H1 (cell line): ENCODE measurements around the gene TMEM144. TPM values are rescaled to one million over a fixed set of nuclear protein-coding genes. Genes with fewer than 3 reads are reported as not detected.
A peak's percentile ranks its signal among the peaks of the same experiment; 100 is the strongest.

Source experiments
- CTCF ChIA-PET: fragments of 300-600 bp; sonication (Branson Sonifier 250); formaldehyde crosslinking; loops from one replicate; lab custom pipeline; 2021; ENCODE audit not compliant: partially characterized antibody; lab: Charles Lee
- POLR2A ChIA-PET: fragments of 300-600 bp; sonication (Branson Sonifier 250); formaldehyde crosslinking; loops from one replicate; lab custom pipeline; 2021; ENCODE audit warnings: inconsistent platforms; ENCODE audit not compliant: partially characterized antibody; lab: Charles Lee
- DNase-seq, 2 experiments: peaks; one replicate each; pipeline versions ENCODE4 v3.0.0 to v3.0.0-alpha.2; 2010 to 2022; ENCODE audit warnings: low spot score in 2 of 2, low read depth in 1 of 2, mixed read lengths in 1 of 2
- FAIRE-seq: peaks from 2 replicates; lab custom pipeline; 2011; peaks lifted over from hg19 to GRCh38; lab: Jason Lieb, UNC
- H2AFZ ChIP-seq: 2 replicates; pipeline ENCODE4 v1.8.1; 2012; ENCODE audit warnings: low read length, inconsistent platforms
- H2AK5ac ChIP-seq: 2 replicates; pipeline ENCODE4 v1.6.1; 2013; ENCODE audit warnings: low read depth, low read length
- H2BK120ac ChIP-seq: replicated peaks from 2 replicates; pipeline ENCODE3; 2013; ENCODE audit warnings: low read depth, low read length, inconsistent platforms
- H2BK12ac ChIP-seq: 2 replicates; pipeline ENCODE4 v1.6.1; 2013; ENCODE audit warnings: low read depth, low read length
- H2BK15ac ChIP-seq: 2 replicates; pipeline ENCODE4 v1.6.1; 2013; ENCODE audit warnings: low read length
- H2BK20ac ChIP-seq: 2 replicates; pipeline ENCODE4 v1.6.1; 2013; ENCODE audit warnings: low read length
- H2BK5ac ChIP-seq: 2 replicates; pipeline ENCODE4 v1.6.1; 2013; ENCODE audit warnings: low read depth, low read length
- H3K14ac ChIP-seq: 2 replicates; pipeline ENCODE4 v1.6.1; 2013; ENCODE audit warnings: inconsistent platforms; ENCODE audit not compliant: insufficient read length
- H3K18ac ChIP-seq: 2 replicates; pipeline ENCODE4 v1.6.1; 2013; ENCODE audit warnings: low read length; ENCODE audit errors: extremely low read depth
- H3K23ac ChIP-seq: 2 replicates; pipeline ENCODE4 v1.6.1; 2013; ENCODE audit warnings: inconsistent platforms; ENCODE audit not compliant: insufficient read length
- H3K23me2 ChIP-seq: 2 replicates; pipeline ENCODE4 v1.6.1; 2013; ENCODE audit warnings: low read depth, low read length
- H3K27ac ChIP-seq: 2 replicates; pipeline ENCODE4 v1.6.1; 2011; ENCODE audit warnings: low read depth, low read length, inconsistent platforms
- H3K27me3 ChIP-seq, 4 experiments: replicated peaks in 1 of 4; 1 replicate in 1 of 4; 2 replicates in 3 of 4; pipeline versions ENCODE4 v1.6.1 to v1.8.1; 2011 to 2013; ENCODE audit warnings: low read length in 3 of 4, mild to moderate bottlenecking in 3 of 4, inconsistent platforms in 2 of 4, mixed read lengths in 2 of 4, moderate library complexity in 1 of 4; ENCODE audit not compliant: control insufficient read depth in 3 of 4, insufficient read depth in 3 of 4; ENCODE audit errors: extremely low read depth in 1 of 4
- H3K36me3 ChIP-seq, 4 experiments: 2 replicates each; pipeline versions ENCODE4 v1.6.1 to v1.8.1; 2011 to 2013; ENCODE audit warnings: mild to moderate bottlenecking in 4 of 4, low read length in 3 of 4, moderate library complexity in 2 of 4, control low read depth in 1 of 4, inconsistent platforms in 1 of 4; ENCODE audit not compliant: insufficient read depth in 4 of 4, control insufficient read depth in 2 of 4
- H3K4ac ChIP-seq: replicated peaks from 2 replicates; pipeline ENCODE3; 2013; ENCODE audit warnings: low read length, low read depth, mixed read lengths, inconsistent platforms; ENCODE audit not compliant: insufficient read length
- H3K4me1 ChIP-seq, 4 experiments: replicated peaks in 1 of 4; 1 replicate in 1 of 4; 2 replicates in 3 of 4; pipeline versions ENCODE4 v1.6.1 to v1.8.1; 2011 to 2013; ENCODE audit warnings: low read length in 3 of 4, inconsistent platforms in 2 of 4, mixed read lengths in 1 of 4; ENCODE audit not compliant: insufficient read depth in 4 of 4, control insufficient read depth in 3 of 4
- H3K4me2 ChIP-seq, 2 experiments: 2 replicates each; pipeline versions ENCODE4 v1.6.1 to v1.8.1; 2011 to 2013; ENCODE audit warnings: low read depth in 2 of 2, low read length in 2 of 2, control low read depth in 1 of 2, inconsistent platforms in 1 of 2, mild to moderate bottlenecking in 1 of 2; ENCODE audit not compliant: insufficient read depth in 1 of 2
- H3K4me3 ChIP-seq, 4 experiments: fragments of 200-600, 300-600 bp in 1 of 4; sonication (generic), shearing (Covaris generic), sonication (Bioruptor Twin) in 1 of 4; 2 replicates each; pipeline versions ENCODE4 v1.5.1 to v1.8.1; 2011 to 2016; ENCODE audit warnings: low read length in 4 of 4, low read depth in 3 of 4, control low read depth in 2 of 4, inconsistent platforms in 2 of 4, mild to moderate bottlenecking in 2 of 4, mixed read lengths in 1 of 4, moderate library complexity in 1 of 4; ENCODE audit not compliant: insufficient read depth in 2 of 4; ENCODE audit errors: extremely low read depth in 1 of 4
- H3K56ac ChIP-seq: replicated peaks from 2 replicates; pipeline ENCODE3; 2013; ENCODE audit warnings: low read depth, mild to moderate bottlenecking, mixed read lengths, low read length, inconsistent platforms; ENCODE audit not compliant: insufficient read length
- H3K79me1 ChIP-seq: 2 replicates; pipeline ENCODE4 v1.6.1; 2013; ENCODE audit warnings: low read depth, low read length, control low read depth
- H3K79me2 ChIP-seq, 2 experiments: 2 replicates each; pipeline versions ENCODE4 v1.6.1 to v1.8.1; 2012 to 2013; ENCODE audit warnings: low read length in 2 of 2, mild to moderate bottlenecking in 2 of 2, inconsistent platforms in 1 of 2; ENCODE audit not compliant: insufficient read depth in 2 of 2, control insufficient read depth in 1 of 2
- H3K9ac ChIP-seq, 4 experiments: replicated peaks in 1 of 4; 1 replicate in 1 of 4; 2 replicates in 3 of 4; pipeline versions ENCODE4 v1.6.1 to v1.8.1; 2011 to 2013; ENCODE audit warnings: low read depth in 3 of 4, low read length in 3 of 4, control low read depth in 2 of 4, mild to moderate bottlenecking in 2 of 4, moderate library complexity in 2 of 4, inconsistent platforms in 1 of 4; ENCODE audit errors: extremely low read depth in 1 of 4
- H3K9me3 ChIP-seq, 2 experiments: 2 replicates each; pipeline versions ENCODE4 v1.6.1 to v1.8.1; 2012 to 2013; ENCODE audit warnings: mild to moderate bottlenecking in 2 of 2, moderate library complexity in 2 of 2, control low read depth in 1 of 2, inconsistent platforms in 1 of 2, low read depth in 1 of 2, low read length in 1 of 2, mixed read lengths in 1 of 2; ENCODE audit not compliant: insufficient read depth in 2 of 2
- H4K20me1 ChIP-seq, 2 experiments: replicated peaks in 1 of 2; 2 replicates each; pipeline versions ENCODE3 to v1.8.1; 2011 to 2013; ENCODE audit warnings: inconsistent platforms in 2 of 2, low read length in 2 of 2, mild to moderate bottlenecking in 1 of 2; ENCODE audit not compliant: insufficient read depth in 2 of 2, control insufficient read depth in 1 of 2
- H4K5ac ChIP-seq: 2 replicates; pipeline ENCODE4 v1.6.1; 2013; ENCODE audit warnings: low read length, low read depth, mixed read lengths, inconsistent platforms; ENCODE audit not compliant: insufficient read length
- H4K8ac ChIP-seq: 2 replicates; pipeline ENCODE4 v1.8.0; 2013; ENCODE audit warnings: mild to moderate bottlenecking, moderate library complexity, low read length, inconsistent platforms; ENCODE audit not compliant: insufficient read depth; ENCODE audit errors: extremely low read depth
- H4K91ac ChIP-seq: replicated peaks from 2 replicates; pipeline ENCODE3; 2013; ENCODE audit warnings: low read length, mixed read lengths, inconsistent platforms; ENCODE audit not compliant: insufficient read length
- BACH1 ChIP-seq: IDR thresholded peaks from 2 replicates; pipeline ENCODE4 v1.6.1; 2012; ENCODE audit warnings: low read length, improper control_type of control experiment
- CBX5 ChIP-seq: fragments of 300-800, 300-1000 bp; sonication (generic); IDR thresholded peaks from 2 replicates; pipeline ENCODE4 v1.7.1; 2016; ENCODE audit warnings: antibody characterized with exemption, low read length, low read depth
- CHD2 ChIP-seq: IDR thresholded peaks from 2 replicates; pipeline ENCODE4 v1.6.1; 2012; ENCODE audit warnings: low read length, improper control_type of control experiment
- EGR1 ChIP-seq: IDR thresholded peaks from 2 replicates; pipeline ENCODE4 v1.6.1; 2011; ENCODE audit warnings: low read depth, low read length, borderline replicate concordance
- GABPA ChIP-seq: IDR thresholded peaks from 2 replicates; pipeline ENCODE4 v1.6.1; 2011; ENCODE audit warnings: mild to moderate bottlenecking, low read length, moderate library complexity, borderline replicate concordance; ENCODE audit not compliant: insufficient read depth
- KDM4A ChIP-seq: IDR thresholded peaks from one replicate; pipeline ENCODE4 v1.7.1; 2012; ENCODE audit warnings: low read depth, mild to moderate bottlenecking, moderate library complexity, low read length, inconsistent platforms; ENCODE audit not compliant: severe bottlenecking
- KDM5A ChIP-seq: fragments of 200-600 bp; IDR thresholded peaks from 2 replicates; pipeline ENCODE4 v1.7.1; 2012; ENCODE audit warnings: mild to moderate bottlenecking, low read length, inconsistent platforms, mixed read lengths
- POLR2AphosphoS5 ChIP-seq: IDR thresholded peaks from 2 replicates; pipeline ENCODE4 v1.6.1; 2011; ENCODE audit warnings: low read depth, low read length
- RBBP5 ChIP-seq: IDR thresholded peaks from 2 replicates; pipeline ENCODE4 v1.7.1; 2012; ENCODE audit warnings: low read depth, mild to moderate bottlenecking, inconsistent platforms, low read length, moderate library complexity, borderline replicate concordance
- SAP30 ChIP-seq: fragments of 300-600 bp; sonication (generic); IDR thresholded peaks from 2 replicates; pipeline ENCODE4 v1.7.1; 2012; ENCODE audit warnings: low read length, moderate library complexity, mild to moderate bottlenecking, inconsistent platforms; ENCODE audit not compliant: insufficient read depth, insufficient replicate concordance
- TAF1 ChIP-seq: IDR thresholded peaks from 2 replicates; pipeline ENCODE4 v1.6.1; 2011; ENCODE audit warnings: mild to moderate bottlenecking, low read depth, low read length
- TBP ChIP-seq: IDR thresholded peaks from 2 replicates; pipeline ENCODE4 v1.6.1; 2011; ENCODE audit warnings: low read depth, low read length, improper control_type of control experiment
- TEAD4 ChIP-seq: IDR thresholded peaks from 2 replicates; pipeline ENCODE4 v1.6.1; 2012; ENCODE audit warnings: low read depth, low read length, inconsistent platforms, mixed read lengths
- YY1 ChIP-seq: IDR thresholded peaks from 2 replicates; pipeline ENCODE4 v1.6.1; 2011; ENCODE audit warnings: low read depth, mild to moderate bottlenecking, low read length
- WGBS, 2 experiments: shearing (Covaris generic) in 1 of 2; methylation state at CpG; one replicate each; pipeline versions ENCODE4 v1.1.6 to v1.1.7; 2013 to 2015; ENCODE audit warnings: low lambda C conversion rate in 2 of 2, mixed read lengths in 2 of 2, inconsistent platforms in 1 of 2, low coverage in 1 of 2, missing lambda C conversion rate in 1 of 2; ENCODE audit not compliant: insufficient replicate concordance in 2 of 2, insufficient coverage in 1 of 2, insufficient read length in 1 of 2; ENCODE audit errors: extremely low coverage in 1 of 2, missing lambda C conversion rate in 1 of 2; 5-methylcytosine and 5-hydroxymethylcytosine counted together
- polyA plus RNA-seq, 7 experiments: library from polyadenylated mRNA; depleted of rRNA in 3 of 7; stranded (reverse) in 5 of 7; unstranded in 2 of 7; fragments of >200 nt in 5 of 7; fragments of 200-250 nt in 2 of 7; gene quantifications; 1 replicate in 5 of 7; 2 replicates in 1 of 7; 4 replicates in 1 of 7; pipeline versions ENCODE4 v1.2.1 to v1.2.3, GENCODE V29; 2011 to 2013; ENCODE audit warnings: missing spikeins in 2 of 7, mixed read lengths in 2 of 7
- total RNA-seq: library from RNA; stranded (reverse); fragmentation: NEBNext Ultra II Directional; extraction: Animal tissue kit (Norgen Biotek cat#: 25700); gene quantifications from 2 replicates; pipeline ENCODE4 v1.2.1, GENCODE V29; 2021
- TF ChIP-seq, protein P1 (sequence below): IDR thresholded peaks from 2 replicates; pipeline ENCODE4 v1.6.1; 2012; ENCODE audit warnings: inconsistent platforms

TMEM144 gene
- total and polyA plus RNA-seq, 2 of the 8 experiments (the other 6 are each of a cell fraction or from before 2014, with no cell fraction given), result 1.9 to 2.6 TPM

- Histone ChIP-seq H3K79me1 (no peaks in the 10 kb centered on the region), H2BK20ac (no peak overlapping the region), H3K18ac (no peak overlapping the region), H3K9ac (no peak overlapping the region), H2BK12ac (no peak overlapping the region), H3K79me2 (no peaks in the 10 kb centered on the region), H3K23ac (no peak overlapping the region), H3K36me3 (no peaks in the 10 kb centered on the region), H3K27me3 (no peaks in the 10 kb centered on the region), H3K4me1 (no peaks in the 10 kb centered on the region), H2AK5ac (no peak overlapping the region), H2BK15ac (no peak overlapping the region), H3K4me3 (no peak overlapping the region), H3K4me2 (no peak overlapping the region), H3K9me3 (no peaks in the 10 kb centered on the region), H4K91ac (no peak overlapping the region), H3K4ac (no peak overlapping the region), H3K27ac (no peak overlapping the region), H2BK5ac (no peak overlapping the region), H4K20me1 (no peaks in the 10 kb centered on the region), H2BK120ac (no peak overlapping the region), H3K56ac (no peak overlapping the region), H4K8ac (no peak overlapping the region), H4K5ac (no peak overlapping the region), H3K14ac (no peak overlapping the region), H2AFZ (0 out of 2 replicates have a peak overlapping the region, but pooled peaks have one; percentile 50), H3K23me2 (no peaks in the 10 kb centered on the region)
- POLR2A ChIA-PET, result no interaction called here
- TF ChIP-seq KDM5A (no peak), EGR1 (no peak), RBBP5 (no peak), TEAD4 (no peak), POLR2AphosphoS5 (no peak), KDM4A (no peak), SAP30 (no peak), TBP (no peak), YY1 (no peak), GABPA (no peak), CBX5 (no peak), CHD2 (no peak), TAF1 (no peak), BACH1 (no peak)
- TF ChIP-seq, protein P1, sequence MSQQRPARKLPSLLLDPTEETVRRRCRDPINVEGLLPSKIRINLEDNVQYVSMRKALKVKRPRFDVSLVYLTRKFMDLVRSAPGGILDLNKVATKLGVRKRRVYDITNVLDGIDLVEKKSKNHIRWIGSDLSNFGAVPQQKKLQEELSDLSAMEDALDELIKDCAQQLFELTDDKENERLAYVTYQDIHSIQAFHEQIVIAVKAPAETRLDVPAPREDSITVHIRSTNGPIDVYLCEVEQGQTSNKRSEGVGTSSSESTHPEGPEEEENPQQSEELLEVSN, result no peak
- no peak for FAIRE-seq
- no peak for DNase-seq
- WGBS, 2 experiments, result 82% methylated on average over 3 of the region's 3 CpGs; no CpG with 5 or more reads in 1 of the 2 experiments
- CTCF ChIA-PET, result interaction anchor here (1.3 to 5.4 kb wide), 2 partner anchors 7 to 37 kb away, joined by 3 to 23 read pairs; partner anchors contain the start of gene GASK1B
These were observed 45.5 kb upstream of the TMEM144 start for GRCh38 chr4:158164768-158165213.
